Epithelial cell of prostate (primary cell): ENCODE data around the gene BCO2.

Experiments
- DNase-seq: peaks from one replicate; pipeline ENCODE4 v3.0.0-alpha.2; 2011; ENCODE audit warnings: low read depth, low spot score
- H3K27ac ChIP-seq: fragments of 450-650 bp; 2 replicates; pipeline ENCODE4 v1.5.1; 2017; ENCODE audit warnings: mild to moderate bottlenecking

BCO2 gene

GRCh38 chr11:112231952-112232351, 56.6 kb downstream of the BCO2 start:
- no peak overlapping the region for H3K27ac ChIP-seq
- DNase-seq, result no peak

DNA sequence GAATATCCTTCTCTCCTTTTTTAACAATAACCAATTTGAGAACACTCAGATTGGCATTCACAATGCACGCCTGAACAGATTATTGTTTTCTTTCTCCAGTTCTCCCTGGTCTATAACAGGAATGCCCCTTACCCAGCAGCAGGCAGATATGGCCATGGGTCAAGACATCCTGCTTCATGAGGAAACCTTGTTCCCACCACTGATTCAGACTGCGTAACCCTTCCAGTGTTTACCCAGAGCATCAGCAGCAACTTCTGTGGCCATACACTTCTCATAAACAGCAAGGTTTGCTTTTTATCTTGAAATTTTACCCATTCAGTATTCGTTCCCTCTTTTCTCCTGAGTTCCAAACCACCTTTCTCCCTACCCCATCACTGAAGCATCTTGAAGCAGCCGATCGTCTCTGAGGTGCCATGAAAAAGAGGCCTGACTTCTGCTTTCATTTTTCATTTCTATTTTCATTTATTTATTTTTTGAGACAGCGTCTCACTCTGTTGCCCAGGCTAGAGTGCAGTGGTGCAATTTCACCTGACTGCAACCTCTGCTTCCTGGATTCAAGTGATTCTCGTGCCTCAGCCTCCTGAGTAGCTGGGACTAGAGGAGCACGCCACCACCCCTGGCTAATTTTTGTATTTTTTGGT, 60.6 kb downstream of the BCO2 start:
- DNase-seq, result no peak
- no peak overlapping the region for H3K27ac ChIP-seq

GRCh38 chr11:112237451-112237850, 62.1 kb downstream of the BCO2 start:
- no peak overlapping the region for H3K27ac ChIP-seq
- no peak for DNase-seq

GRCh38 chr11:112238041-112238440, 62.7 kb downstream of the BCO2 start:
- DNase-seq, result no peak
- H3K27ac ChIP-seq, result no peak overlapping the region

- no peak for DNase-seq
- no peak overlapping the region for H3K27ac ChIP-seq
Observed at GRCh38 chr11:112241486-112241885, 66.2 kb downstream of the BCO2 start.

GRCh38 chr11:112247201-112247600, 71.9 kb downstream of the BCO2 start:
- H3K27ac ChIP-seq, result no peak overlapping the region
- DNase-seq, result no peak

DNA sequence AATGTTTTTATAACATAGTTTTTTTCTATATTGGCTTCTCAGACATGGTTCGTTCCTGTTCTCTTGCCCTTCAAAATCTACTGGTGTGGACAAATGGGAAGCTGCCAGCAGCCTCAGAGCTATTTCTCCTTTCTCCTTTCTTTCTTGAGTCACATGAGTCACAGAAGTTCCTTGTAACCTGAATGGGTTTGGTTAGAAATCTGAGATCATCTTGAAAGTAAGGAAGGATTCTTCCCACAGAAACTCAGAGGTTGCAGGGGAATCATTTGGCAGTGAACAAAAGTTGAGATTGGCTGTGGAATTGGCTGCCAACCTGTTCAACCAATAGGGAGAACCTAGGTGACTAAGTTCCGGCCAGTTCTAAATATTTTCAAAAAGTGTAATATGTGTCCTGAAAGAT, 72.9 kb downstream of the BCO2 start:
- no peak for DNase-seq
- no peak overlapping the region for H3K27ac ChIP-seq

DNA sequence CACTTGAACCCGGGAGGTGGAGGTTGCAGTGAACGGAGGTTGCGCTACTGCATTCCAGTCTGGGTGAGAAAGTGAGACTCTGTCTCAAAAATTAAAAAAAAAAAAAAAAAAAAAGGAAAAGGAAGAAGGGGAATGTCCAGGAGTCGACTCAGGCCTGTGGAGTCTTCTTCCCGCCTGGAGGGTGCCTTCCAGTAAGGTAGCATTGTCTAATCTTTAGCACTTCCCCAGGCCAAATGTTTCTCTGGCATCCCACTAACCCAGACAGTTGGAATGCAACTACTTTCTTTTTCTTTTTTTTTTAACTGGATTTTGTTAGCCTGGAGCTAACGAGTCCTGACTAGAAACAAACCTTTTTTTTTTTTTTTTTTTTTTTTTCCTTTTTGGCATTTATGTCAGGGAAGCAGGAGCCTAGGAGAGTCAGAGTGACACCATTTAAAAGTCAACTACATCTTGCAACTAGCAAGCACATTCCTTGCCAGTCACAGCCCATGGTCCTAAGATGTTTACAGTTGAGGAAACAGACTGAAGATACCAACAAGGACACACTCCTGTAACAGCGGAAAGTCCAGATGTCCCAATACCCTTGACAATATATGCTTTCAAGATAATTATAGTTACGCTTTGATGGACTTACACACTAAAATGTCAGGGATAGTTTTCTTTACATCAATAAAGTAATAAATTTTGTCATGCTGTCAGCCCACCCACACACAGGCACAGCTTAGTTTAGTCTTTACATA, 74.7 kb downstream of the BCO2 start:
- no peak overlapping the region for H3K27ac ChIP-seq
- DNase-seq, result no peak

DNA sequence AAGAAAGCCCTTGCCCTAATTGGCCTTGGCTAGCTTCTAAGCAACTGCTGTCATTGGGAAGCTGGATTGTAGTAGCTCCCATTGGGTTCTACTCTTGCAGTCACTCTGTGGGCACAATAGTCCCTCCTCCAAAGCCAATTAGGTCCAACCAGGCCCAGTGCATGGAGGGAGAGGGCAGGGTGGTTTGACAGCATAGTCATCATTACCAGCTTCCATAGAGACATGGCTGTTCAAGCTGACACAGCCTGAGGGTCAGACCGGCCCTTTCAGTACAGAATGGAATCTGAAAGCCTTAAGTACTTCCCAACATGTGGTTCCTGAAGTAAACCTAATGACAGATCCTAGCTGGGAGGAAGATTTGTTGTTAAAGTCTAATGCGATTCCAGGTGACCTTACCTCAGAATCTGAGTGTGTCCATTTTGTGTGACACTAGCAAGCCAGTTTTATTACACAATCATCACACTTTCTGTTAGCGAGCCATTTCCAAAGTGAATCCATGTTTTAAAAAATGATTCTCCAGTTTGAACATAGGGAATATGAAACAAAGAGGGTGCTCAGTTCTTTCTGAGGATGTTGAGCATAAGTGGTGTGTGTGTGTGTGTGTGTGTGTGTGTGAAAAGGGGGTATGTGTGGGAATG, 78.4 kb downstream of the BCO2 start:
- H3K27ac ChIP-seq, result no peak overlapping the region
- no peak for DNase-seq

GRCh38 chr11:112255067-112255720, 79.9 kb downstream of the BCO2 start:
- H3K27ac ChIP-seq, result no peak overlapping the region
- no peak for DNase-seq

- H3K27ac ChIP-seq, result no peak within 1 kb of the TSS
- no peak for DNase-seq
Observed at GRCh38 chr11:112260490-112260889, 85.2 kb downstream of the BCO2 start, which contains the start of gene PLET1. TSS of gene PLET1 (minus strand) at chr11:112260860. CDS start at chr11:112260589, 271 bp downstream.

DNA sequence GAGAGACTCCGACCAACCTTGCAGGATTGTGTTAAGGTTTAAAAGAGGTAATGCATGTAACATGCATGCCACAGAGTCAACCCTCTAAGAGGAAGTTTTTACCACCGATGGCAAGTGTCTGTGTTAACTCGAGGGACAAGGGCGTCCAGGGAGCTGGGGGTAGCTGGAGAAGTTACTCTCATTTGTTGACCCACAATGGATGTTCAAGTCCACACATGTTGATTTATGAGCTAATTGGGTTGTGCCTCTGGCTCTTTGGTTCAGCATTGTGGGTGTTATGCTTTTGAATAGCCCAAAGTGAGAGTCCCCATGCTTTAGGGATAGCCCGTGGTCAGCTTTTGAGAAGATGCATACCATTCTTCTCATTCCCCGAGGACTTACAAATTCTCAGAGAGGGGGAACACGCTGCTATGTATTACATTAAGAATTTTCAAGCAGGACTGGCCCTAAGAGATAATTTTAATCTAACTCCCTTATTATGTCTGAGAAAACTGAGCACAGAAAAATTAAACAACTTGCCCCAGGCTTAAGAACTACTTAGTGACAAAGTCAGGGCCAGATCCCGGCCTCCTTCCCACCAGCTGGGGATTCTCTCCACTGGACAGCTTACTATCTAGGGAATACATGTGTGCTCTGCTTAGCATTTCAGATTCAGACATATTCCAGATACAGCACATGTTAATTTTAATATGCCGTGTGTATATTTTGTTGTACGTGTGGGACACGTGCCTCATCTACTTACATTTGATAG, 90.5 kb downstream of the BCO2 start:
- DNase-seq, result no peak
- H3K27ac ChIP-seq, result no peak overlapping the region

DNA sequence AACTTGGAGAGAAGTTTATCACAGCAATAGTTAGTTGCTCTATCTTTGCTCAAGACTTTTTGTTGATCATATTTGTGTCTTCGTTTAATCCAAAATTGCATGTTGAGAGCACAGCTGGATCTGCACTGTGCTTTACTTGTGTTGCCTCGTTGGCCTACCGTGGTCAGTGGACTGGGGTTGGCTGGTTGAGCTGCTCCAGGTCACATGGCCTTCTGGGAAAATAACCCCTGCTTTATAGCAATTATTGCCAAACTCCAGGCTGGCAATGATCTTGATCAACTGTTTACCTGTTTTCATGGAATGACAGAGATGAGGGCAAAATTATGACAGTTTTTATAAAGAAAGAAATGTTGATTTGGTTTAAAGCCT, 91.1 kb downstream of the BCO2 start:
- no peak for DNase-seq
- no peak overlapping the region for H3K27ac ChIP-seq

DNA sequence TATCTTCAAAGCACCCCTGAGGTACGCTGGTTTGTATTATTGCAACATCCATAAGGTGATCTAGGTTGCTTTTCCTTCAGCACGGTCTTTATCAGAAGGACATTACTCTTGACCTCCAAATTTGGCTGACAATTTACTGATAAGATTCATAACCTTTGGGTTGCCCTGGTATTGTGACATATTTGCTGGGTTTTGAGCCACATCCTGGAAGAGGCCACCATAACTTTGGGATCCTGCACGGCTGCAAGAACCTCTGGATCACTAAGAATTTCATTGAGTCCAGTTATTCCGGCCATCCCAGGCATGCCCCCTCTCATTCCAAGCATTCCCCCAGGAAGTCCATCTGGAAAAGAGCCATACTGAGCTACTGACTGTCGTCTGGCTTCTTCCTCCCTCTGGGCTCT, 91.9 kb downstream of the BCO2 start:
- no peak overlapping the region for H3K27ac ChIP-seq
- DNase-seq, result no peak

DNA sequence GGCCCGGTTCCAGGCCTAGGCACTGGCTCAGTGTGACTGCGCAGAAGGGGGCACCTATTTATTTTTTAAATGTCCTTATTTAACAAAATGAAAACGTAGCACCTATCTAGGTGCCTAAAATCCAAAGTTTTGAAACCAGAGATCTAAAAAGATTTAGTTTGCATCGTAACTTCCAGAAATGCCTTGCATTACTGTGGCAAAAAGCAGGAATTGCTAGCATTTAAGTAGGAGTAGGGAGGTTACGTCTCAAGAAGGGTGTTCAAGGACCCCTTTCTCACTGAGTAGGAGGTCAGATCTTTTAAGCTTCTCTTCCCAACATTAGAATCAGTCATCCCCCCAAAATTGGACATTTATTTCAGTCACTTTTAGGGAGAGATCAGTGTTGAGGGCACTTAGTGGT, 93.1 kb downstream of the BCO2 start:
- no peak overlapping the region for H3K27ac ChIP-seq
- no peak for DNase-seq
